Mononuclear cell (primary cell): ENCODE results near the gene TRIM17. TPM values are rescaled to one million over a fixed set of nuclear protein-coding genes. Genes with fewer than 3 reads are reported as not detected.

Experiments
- H3K27me3 ChIP-seq: 2 replicates; pipeline ENCODE4 v1.6.0; 2011; ENCODE audit warnings: low read length, control low read depth; ENCODE audit not compliant: insufficient read depth
- H3K4me1 ChIP-seq: 2 replicates; pipeline ENCODE4 v1.5.1; 2011; ENCODE audit warnings: mild to moderate bottlenecking, low read length, control low read depth; ENCODE audit not compliant: insufficient read depth
- H3K4me3 ChIP-seq: 2 replicates; pipeline ENCODE4 v1.5.1; 2011; ENCODE audit warnings: mild to moderate bottlenecking, low read length, moderate library complexity
- H3K9me3 ChIP-seq: 2 replicates; pipeline ENCODE4 v1.5.1; 2011; ENCODE audit warnings: low read depth, mild to moderate bottlenecking, control low read depth, low read length
- total RNA-seq: library from RNA; depleted of rRNA; stranded (reverse); fragments of >200 nt; gene quantifications from one replicate; pipeline ENCODE4 v1.2.3, GENCODE V29; 2012

The TRIM17 gene
- total RNA-seq, 1 donor: 0.42 TPM

- no peaks in the 10 kb centered on the region for H3K27me3 ChIP-seq
- no peak overlapping the region for H3K4me3 ChIP-seq
- H3K9me3 ChIP-seq: no peaks in the 10 kb centered on the region
- peaks cover 46% of the 10 kb centered on the region for H3K4me1 ChIP-seq
These were observed 13.4 kb downstream of the TRIM17 start for GRCh38 chr1:228403231-228403631.

DNA sequence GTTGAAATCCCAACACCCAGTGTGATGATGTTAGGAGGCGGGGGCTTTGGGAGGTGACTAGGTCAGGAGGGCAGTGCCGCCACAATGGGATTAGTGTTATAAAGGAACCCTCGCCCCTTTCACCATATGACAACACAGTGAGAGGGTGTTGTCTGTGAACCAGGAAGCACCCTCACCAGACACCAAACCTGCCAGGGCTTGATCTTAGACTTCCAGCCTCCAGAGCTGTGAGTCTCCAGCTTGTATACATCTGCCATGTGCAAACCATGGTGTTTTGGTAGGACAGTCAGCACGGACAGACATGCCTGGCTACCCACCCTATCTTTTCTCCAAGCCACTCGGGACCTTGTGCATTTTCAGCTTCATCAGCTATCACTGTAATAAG lies 14.0 kb downstream of the TRIM17 start:
- Histone ChIP-seq H3K9me3 (no peaks in the 10 kb centered on the region), H3K27me3 (no peaks in the 10 kb centered on the region), H3K4me1 (peaks cover 40% of the 10 kb centered on the region), H3K4me3 (no peak overlapping the region)

DNA sequence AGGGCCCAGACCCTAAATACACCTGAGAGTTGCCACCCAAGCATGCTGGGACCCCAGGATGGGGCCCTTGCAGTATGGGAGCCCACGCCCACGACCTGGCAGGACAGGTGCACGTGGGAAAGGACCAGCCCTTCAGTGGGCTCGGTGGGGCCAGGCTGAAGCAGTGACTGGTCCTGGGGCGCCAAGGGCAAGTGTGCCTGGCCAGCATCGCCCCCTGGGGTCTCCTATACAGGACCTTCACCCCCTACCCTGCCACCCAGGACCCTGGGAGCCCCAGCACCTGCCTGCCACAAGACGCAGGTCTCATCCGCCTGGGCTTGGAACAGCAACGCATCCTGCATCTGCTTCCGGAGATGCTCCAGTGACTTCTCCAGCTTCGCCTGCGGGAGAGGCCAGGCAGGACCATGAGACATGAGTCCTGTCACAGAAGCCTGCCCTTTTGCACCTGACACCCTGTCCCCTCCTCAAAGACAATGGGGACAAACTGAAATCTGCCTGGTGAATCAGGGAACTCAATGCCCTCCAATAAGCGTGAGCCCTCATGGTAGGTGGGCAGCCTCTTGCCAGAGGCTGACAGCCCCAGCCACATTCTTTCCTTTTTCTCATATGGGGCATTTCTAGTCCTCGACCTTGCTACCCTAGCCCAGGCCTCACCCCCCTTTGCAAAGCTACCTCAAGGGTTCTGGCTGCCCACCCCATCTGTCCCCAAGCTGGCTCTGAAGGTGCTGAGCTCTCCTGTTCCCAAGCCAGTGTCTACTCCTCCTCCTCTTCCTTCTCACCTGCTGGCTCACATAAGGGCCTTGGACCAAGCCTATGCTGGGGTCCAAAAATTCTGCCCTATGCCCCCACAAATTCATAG lies 14.7 kb downstream of the TRIM17 start:
- Histone ChIP-seq H3K27me3 (no peaks in the 10 kb centered on the region), H3K4me3 (no peak overlapping the region), H3K4me1 (peaks cover 34% of the 10 kb centered on the region), H3K9me3 (no peaks in the 10 kb centered on the region)

- H3K9me3 ChIP-seq: no peaks in the 10 kb centered on the region
- H3K27me3 ChIP-seq: no peaks in the 10 kb centered on the region
- H3K4me3 ChIP-seq: no peak overlapping the region
- peaks cover 34% of the 10 kb centered on the region for H3K4me1 ChIP-seq
These were observed 15.8 kb downstream of the TRIM17 start for GRCh38 chr1:228400692-228401454.

GRCh38 chr1:228400237-228400651 lies 16.4 kb downstream of the TRIM17 start:
- Histone ChIP-seq H3K27me3 (no peaks in the 10 kb centered on the region), H3K4me3 (no peak overlapping the region), H3K9me3 (no peaks in the 10 kb centered on the region), H3K4me1 (peaks cover 28% of the 10 kb centered on the region)

DNA sequence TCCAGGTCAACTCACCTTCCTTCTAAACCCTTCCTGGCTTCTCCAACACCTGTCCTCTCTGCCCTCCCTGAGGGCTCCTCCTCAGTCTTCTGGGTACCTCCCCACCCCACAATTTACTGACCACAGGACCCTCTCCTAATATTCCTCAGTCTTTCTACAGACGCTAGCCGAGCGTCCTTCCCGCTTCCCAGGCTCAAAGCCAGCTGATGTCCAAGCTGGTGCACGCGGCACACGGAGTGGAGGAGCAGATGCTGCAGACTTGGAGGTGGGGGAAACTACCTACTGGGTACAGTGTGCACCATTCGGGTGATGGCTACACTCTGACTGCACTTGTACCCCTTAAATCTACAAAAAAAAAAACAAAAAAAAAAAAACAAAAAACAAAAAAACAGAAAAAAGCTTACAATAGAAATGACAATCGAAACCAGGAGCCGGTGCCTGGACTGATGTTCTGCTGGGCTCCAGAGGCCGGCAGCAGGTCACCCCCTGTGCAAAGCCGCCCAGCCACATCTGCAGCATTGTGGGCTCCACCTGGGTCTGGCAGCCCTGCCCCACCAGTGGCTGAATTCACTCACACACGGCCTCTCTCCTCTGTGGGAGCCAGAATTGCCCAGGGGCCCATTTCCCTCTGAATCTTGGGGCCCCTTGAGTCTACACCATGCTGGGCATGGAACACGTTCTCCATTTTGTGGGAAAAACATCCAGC lies 17.0 kb downstream of the TRIM17 start:
- no peaks in the 10 kb centered on the region for H3K27me3 ChIP-seq
- H3K4me1 ChIP-seq: peaks cover 22% of the 10 kb centered on the region
- no peak overlapping the region for H3K4me3 ChIP-seq
- H3K9me3 ChIP-seq: no peaks in the 10 kb centered on the region

DNA sequence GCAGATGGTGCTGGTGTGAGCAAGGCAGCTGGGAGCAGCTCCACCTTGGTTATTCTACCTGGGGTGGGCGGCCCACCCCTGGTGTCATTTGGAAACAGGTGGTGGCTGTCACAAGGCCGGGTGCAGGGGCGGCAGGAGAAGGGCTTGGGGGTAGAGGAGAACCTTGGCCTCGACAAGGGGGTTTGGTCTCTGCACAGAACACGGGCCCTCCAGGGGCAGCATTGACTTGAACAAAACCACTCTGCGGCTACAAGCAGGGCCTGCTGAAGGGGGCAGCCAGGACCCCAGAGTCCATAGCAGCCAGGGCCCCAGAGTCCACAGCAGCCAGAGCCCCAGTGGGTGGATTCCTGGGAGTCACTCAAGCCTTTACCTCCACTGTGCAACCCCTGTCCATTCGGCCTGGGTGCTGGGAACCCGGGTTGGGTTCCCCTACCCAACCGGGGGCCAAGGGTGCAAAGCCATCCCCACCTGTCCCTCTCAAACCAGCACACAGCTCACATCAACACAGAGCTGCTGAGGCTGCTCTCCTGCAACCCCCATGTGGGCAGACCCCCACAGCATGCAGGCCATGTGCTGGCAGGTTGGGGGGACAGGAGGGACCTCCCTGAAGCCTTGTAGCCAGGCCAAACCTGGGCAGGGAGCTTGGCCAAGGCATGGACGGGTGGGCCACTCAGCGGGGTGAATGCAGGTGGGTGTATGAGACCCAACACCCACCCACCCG lies 17.8 kb downstream of the TRIM17 start:
- H3K4me1 ChIP-seq: peaks cover 14% of the 10 kb centered on the region
- H3K9me3 ChIP-seq: no peaks in the 10 kb centered on the region
- H3K4me3 ChIP-seq: no peak overlapping the region
- H3K27me3 ChIP-seq: no peaks in the 10 kb centered on the region

- H3K4me3 ChIP-seq: no peak overlapping the region
- H3K27me3 ChIP-seq: no peaks in the 10 kb centered on the region
- peaks cover 6% of the 10 kb centered on the region for H3K4me1 ChIP-seq
- no peaks in the 10 kb centered on the region for H3K9me3 ChIP-seq
These were observed 18.7 kb downstream of the TRIM17 start for GRCh38 chr1:228397966-228398365.

- no peaks in the 10 kb centered on the region for H3K4me1 ChIP-seq
- no peak overlapping the region for H3K4me3 ChIP-seq
- H3K27me3 ChIP-seq: no peaks in the 10 kb centered on the region
These were observed 19.6 kb downstream of the TRIM17 start for GRCh38 chr1:228396770-228397662.

DNA sequence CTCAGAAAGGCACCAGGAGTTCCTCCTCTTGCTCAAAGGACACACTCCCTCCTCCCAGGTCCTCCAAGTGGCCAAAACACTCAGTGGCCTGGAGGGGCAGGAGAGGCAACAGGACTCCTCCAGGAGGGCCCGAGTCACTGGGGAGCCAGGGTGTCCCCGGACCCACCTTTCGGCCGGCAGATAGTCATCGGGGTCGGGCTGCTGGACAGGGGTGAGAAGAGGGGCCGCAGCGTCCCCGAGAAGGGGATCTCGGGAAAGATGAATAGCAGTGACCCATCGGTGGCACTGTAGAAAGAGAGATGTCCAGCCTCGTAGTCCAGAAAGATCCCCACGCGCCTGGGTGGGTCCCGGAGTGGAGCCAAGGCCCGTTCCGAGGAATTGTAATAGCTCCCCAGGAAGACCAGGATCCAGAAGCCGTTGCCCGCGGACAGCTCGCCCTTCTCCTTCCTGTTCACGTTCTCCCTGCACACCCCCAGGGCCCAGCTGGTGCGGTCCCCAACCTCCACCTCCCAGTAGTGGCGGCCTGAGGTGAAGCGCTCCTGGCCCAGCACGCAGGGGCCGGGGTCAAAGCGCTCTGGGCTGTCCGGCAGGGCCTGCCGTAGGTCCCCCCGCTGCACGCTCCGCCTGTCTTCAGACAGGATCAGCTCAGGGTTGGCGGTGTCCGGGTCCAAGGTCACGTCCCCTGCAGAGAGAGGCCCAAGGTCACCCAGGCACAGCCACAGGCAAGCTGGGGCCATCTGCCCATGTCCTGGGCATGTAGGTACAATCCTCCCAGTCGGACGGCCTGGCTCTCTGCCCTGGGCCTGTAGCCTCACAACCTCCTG lies 21.9 kb downstream of the TRIM17 start:
- Histone ChIP-seq H3K27me3 (no peaks in the 10 kb centered on the region), H3K9me3 (no peaks in the 10 kb centered on the region), H3K4me3 (no peak overlapping the region), H3K4me1 (no peaks in the 10 kb centered on the region)

More at GRCh38 chr1:228396770-228397662, 19.6 kb downstream of the TRIM17 start:
- no peaks in the 10 kb centered on the region for H3K9me3 ChIP-seq

DNA sequence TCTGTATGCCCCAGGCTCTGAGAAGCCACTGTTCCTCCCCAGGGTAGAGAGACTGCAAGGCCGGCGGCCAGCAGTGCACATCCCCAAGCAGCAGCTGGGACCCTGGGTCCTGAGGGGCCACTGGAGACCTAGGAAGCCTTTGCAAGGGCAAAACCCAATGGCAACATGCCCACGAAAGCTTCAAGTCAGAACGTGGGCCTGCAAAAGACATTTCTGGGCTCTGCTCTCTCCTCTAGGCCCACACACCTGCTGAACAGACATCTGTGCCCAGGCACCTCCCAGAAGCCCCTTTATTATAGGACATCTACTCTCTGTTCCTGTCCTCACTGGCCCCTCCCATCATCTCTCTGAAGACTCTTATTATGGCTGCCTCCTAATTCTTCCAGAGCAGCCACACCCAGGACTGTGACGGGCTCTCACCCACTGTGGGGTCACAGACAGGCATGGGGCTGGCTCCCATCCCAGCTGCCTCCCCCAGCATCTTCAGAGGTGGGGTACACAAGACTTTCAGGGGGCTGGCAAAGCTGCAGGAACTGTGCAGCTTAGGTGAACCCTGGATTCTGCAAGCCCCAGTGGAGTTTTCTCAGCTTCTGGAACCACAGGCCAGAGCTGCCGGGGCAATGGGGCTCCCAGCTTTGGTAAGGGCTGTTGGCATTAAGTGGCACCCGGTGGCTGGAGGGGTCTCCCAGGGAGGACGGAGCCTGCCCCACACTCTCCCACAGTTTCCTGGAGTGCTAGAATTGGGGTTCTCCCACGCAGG lies 22.7 kb downstream of the TRIM17 start:
- H3K4me1 ChIP-seq: no peaks in the 10 kb centered on the region
- no peaks in the 10 kb centered on the region for H3K27me3 ChIP-seq
- H3K4me3 ChIP-seq: no peak overlapping the region
- H3K9me3 ChIP-seq: no peaks in the 10 kb centered on the region

DNA sequence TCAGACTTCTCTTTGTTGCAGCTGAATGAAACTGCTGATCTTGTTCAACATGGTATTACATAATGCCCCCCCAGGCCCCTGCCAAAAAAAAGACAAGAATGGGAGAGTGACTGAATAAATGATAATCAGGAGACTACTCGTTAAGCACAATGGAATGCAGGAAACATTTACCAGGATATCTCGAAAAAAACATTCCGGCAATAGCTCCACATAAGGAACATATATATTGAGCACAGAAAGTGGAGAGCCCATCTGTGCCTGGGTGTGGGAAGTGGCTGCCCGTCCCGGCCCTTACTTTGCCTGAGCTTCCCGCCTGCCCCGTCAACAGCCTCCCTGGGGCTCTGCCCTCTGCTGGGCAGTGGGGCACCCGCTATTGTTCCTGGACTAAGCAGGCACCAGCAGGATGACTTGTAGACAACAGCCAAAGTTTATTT lies 23.4 kb downstream of the TRIM17 start:
- no peaks in the 10 kb centered on the region for H3K9me3 ChIP-seq
- no peak overlapping the region for H3K4me3 ChIP-seq
- no peaks in the 10 kb centered on the region for H3K27me3 ChIP-seq
- H3K4me1 ChIP-seq: no peaks in the 10 kb centered on the region
